GM19099 (cell line): ENCODE data around the gene ATP13A4.

ENCODE experiments used
- POLR2A ChIP-seq: IDR thresholded peaks from 3 replicates; pipeline ENCODE4 v1.6.1; 2011; ENCODE audit warnings: low read depth; ENCODE audit not compliant: insufficient read length; ENCODE audit errors: extremely low read depth

Gene ATP13A4

DNA sequence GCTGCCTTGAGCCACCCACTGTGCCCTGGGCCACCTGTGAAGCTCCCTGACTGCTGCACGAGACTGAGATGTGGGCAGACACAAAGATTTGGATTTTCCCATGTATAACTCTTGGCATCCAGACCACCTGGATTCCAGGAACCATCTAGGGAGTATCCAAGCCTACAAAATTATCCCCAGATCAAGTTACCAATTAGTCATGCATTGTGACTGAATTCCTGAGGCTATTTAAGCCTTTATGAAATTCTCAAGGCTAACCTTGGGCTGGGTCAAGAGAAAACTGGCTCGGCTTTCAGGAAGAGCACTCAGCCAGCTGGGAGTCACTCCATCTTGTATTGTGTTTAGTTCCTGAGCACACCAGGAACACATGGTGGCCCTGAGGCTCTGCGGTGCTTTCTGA, 162.8 kb downstream of the ATP13A4 start:
- no peak for TF ChIP-seq POLR2A

DNA sequence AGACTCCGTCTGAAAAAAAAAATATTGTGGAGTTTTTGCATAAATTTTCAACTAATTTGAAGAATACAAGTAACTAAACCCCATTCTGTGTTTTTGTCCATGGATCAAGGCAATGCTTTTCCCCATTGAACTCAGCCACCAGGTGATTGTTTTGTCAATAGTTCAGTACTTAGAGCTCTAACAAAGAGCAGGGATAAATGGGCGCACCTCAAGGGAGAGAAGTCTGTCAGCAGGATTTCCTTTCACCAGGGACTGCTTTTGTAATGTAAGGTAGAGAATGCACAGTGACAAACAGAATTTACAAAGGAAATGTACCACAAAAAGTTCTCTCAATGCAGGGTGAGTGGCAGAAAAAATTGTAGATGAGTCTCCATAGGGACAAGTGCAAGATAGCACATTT, 165.4 kb downstream of the ATP13A4 start:
- no peak for TF ChIP-seq POLR2A

DNA sequence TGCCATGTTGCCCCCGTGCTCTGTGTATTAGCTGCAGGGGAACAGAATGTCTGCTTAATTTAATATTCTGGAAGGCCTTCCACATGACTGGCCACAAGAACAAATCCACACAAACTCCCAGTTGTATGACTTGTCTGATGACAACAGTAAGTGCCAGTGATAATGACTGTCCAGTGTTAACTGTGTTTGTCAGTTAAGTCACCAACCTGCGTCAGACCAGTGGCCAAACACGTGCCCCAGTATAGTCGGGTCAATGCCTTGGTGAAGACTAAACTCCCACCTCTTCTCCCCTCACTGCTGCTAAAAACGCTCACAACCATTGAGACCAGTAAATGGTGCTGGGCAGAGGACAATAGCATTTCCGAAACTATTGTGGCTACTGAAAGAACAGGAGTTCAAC, 166.3 kb downstream of the ATP13A4 start:
- no peak for TF ChIP-seq POLR2A

DNA sequence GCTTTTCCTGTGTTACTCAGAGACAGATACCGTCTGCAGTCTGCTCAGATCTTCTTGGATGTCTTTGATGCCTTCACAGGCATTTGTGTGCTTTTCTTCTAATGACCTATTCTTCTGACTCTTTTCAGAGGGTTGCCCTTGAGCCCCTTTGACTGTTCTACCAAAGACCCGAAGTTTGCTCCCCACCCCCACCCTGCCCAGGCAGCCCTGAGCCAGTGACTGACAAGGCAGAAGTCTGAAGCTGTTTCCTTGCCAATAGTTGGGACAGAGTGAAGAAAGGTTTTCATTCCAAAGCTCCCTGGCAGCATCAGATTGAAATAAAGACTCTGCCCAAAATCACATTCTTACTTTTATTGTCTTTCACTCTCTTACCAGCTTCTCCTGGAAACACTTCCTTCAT, 167.1 kb downstream of the ATP13A4 start:
- TF ChIP-seq POLR2A, result no peak

DNA sequence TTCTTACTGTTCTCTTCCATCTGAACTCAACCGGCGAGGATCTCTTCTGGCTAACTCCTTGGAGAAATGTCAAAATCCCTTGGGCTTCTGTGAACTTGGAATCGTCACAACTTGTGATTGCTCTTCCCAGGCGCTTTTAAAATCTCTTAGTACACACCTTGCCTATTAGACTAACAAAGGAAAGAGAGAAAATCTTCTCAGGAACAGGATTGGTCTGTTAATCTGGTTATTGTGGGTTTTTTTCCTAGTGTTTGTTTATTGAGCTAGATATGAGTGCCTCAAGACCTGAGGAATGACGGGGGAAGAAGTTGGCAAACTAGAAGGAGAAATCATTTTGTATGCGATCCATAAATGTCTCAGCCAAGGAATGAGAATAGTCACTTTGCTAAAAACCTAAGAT, 176.0 kb downstream of the ATP13A4 start, which contains the start of gene ATP13A5:
Gene ATP13A5, minus strand, starts transcription at position 48 of the 400 bp plus-strand sequence. Its CDS starts 28 bp downstream, at position 20.
- no peak for TF ChIP-seq POLR2A

DNA sequence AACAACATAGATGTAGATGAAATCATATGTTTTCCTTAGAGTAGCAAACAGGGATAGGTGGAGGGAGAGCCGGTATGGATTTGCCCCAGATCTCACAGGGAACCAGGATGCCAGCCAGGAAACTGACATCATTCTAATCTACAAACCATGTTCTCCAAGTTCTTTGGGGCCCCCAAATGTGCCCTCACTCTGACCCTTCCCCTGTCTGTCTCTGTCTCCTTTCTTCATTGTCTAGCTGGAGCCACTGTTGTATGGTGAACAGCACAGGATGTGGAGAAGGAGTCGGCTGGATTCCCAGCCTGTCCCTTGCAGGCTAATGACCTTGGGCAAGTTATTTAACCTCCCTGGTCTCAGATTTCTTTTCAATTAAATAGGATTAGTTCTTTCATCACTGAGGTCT, 177.1 kb downstream of the ATP13A4 start:
- no peak for TF ChIP-seq POLR2A

DNA sequence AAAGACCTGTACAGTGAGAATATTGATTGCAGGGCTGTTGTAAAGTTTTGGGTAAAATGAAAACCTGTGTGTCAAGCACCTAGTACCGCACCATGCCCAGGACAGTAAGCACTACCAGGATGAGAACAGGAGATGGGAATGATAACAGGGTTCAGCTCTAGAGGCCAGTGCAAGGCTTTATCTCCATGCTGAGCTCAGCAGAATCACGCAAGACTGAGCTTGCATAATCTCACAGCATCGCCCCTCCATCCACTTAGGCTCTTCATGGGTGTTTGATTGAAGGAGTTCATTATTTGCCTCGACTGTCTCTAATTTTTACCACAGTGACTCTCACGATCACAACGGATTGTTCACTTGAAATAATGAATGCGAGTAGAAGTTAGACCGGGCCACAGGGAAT, 179.1 kb downstream of the ATP13A4 start:
- no peak for TF ChIP-seq POLR2A

DNA sequence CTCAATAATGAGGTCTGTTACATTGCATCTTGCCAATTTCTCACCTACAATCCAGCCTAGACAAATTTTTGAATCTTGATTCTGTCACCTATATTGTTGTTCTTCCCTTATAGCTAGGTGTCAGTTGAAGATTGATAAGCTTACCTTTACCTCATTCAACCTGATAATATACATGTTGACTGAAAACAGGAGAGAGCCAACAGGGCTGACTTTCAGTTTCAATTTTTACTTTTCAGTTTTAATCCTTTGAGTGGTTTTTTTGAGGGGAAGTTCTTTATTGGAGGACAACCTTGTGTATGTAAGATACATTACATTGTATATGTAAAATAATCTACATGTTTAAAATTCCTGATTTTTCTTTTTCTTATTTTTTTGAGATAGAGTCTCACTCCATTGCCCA, 181.9 kb downstream of the ATP13A4 start:
- TF ChIP-seq POLR2A, result no peak

DNA sequence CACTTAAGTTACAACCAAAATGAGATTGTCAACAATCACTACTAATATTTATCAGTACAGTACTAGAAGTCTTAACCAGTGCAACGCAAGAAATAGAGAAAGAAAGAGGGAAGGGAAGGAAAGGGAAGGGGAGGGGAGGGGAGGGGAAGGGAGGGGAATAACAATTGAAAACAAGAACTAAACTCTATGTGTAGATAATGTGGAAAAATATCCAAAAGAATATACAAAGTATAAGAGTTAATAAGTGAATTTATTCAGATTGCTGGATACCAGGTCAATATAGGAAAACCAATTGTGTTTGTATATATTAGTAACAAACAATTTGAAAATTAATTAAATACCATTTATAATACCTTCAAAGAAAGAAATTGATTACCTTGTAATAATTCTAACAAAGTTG, 186.8 kb downstream of the ATP13A4 start:
- no peak for TF ChIP-seq POLR2A

DNA sequence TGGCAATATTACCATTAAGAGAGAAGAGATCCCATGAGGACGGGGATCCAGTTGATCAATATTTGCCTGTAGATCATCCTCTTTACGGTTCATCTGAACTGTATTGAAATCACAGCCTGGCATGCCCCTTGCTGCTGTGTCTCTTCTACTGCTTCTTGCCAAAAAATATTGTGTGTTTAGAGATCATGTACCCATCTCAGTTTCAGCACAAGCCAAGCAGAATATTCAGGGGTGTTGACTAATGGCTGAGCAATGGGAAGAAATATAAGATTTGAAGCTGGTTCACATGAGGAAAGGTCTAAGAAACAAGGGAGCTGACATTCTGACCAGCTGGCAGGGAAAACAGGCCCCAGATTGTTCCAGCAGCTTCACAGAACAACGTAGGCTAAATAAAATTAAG, 197.4 kb downstream of the ATP13A4 start:
- TF ChIP-seq POLR2A, result no peak

DNA sequence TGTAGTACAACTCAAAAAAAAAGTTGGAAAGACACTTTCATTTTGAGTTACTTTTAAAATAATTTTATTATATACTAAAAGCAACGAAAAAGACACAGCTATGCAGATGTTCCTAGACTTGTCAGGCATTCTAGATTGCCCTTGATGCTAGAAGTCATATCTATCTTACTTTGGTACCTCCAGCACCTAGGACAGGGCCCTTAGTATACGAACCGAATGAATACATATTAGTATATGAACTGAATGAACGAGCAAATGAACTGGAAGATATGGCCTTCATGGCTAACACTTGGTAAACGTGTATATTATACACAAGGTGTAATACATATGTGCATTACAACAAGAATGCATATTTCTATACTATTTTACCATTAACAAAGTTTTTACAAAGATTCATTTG, 200.3 kb downstream of the ATP13A4 start:
- no peak for TF ChIP-seq POLR2A
